H1 (cell line): ENCODE results near the gene ALLC. TPM values are rescaled to one million over a fixed set of nuclear protein-coding genes. Genes with fewer than 3 reads are reported as not detected.

Experiments
- BRCA1 ChIP-seq: IDR thresholded peaks from 2 replicates; pipeline ENCODE4 v1.6.1; 2012; ENCODE audit warnings: low read depth, low read length, improper control_type of control experiment
- E2F6 ChIP-seq: IDR thresholded peaks from 2 replicates; pipeline ENCODE4 v1.6.1; 2012; ENCODE audit warnings: inconsistent platforms
- EZH2 ChIP-seq: fragments of 200-600 bp; sonication (generic); IDR thresholded peaks from 2 replicates; pipeline ENCODE4 v1.7.1; 2012; ENCODE audit warnings: low read depth, mild to moderate bottlenecking, moderate library complexity, low read length, inconsistent platforms; ENCODE audit not compliant: severe bottlenecking
- GTF2F1 ChIP-seq: IDR thresholded peaks from 2 replicates; pipeline ENCODE4 v1.6.1; 2012; ENCODE audit warnings: low read depth, low read length, improper control_type of control experiment, borderline replicate concordance
- NRF1 ChIP-seq: IDR thresholded peaks from 2 replicates; pipeline ENCODE4 v1.6.1; 2011; ENCODE audit warnings: mild to moderate bottlenecking, low read depth, low read length, improper control_type of control experiment
- POU5F1 ChIP-seq: IDR thresholded peaks from 2 replicates; pipeline ENCODE4 v1.6.1; 2011; ENCODE audit warnings: low read depth, mild to moderate bottlenecking, low read length, moderate library complexity
- RAD21 ChIP-seq, 2 experiments: IDR thresholded peaks in 1 of 2; conservative IDR thresholded peaks in 1 of 2; 2 replicates each; pipeline ENCODE4 v1.6.1; 2011; ENCODE audit warnings: low read depth in 2 of 2, low read length in 2 of 2, improper control_type of control experiment in 1 of 2, inconsistent platforms in 1 of 2, mild to moderate bottlenecking in 1 of 2, moderate library complexity in 1 of 2
- SP1 ChIP-seq: IDR thresholded peaks from 2 replicates; pipeline ENCODE4 v1.6.1; 2011; ENCODE audit warnings: low read depth, low read length
- SP2 ChIP-seq: IDR thresholded peaks from 2 replicates; pipeline ENCODE4 v1.6.1; 2012; ENCODE audit warnings: mild to moderate bottlenecking, low read length, inconsistent platforms
- SUZ12 ChIP-seq: fragments of 200-600 bp; sonication (generic); IDR thresholded peaks from 2 replicates; pipeline ENCODE4 v1.6.1; 2012; ENCODE audit warnings: mild to moderate bottlenecking, inconsistent platforms, low read length, moderate library complexity, mixed read lengths
- TCF12 ChIP-seq: IDR thresholded peaks from 2 replicates; pipeline ENCODE4 v1.6.1; 2011; ENCODE audit warnings: low read depth, mild to moderate bottlenecking, low read length
- YY1 ChIP-seq: IDR thresholded peaks from 2 replicates; pipeline ENCODE4 v1.6.1; 2011; ENCODE audit warnings: low read depth, mild to moderate bottlenecking, low read length
- polyA plus RNA-seq, 7 experiments: library from polyadenylated mRNA; depleted of rRNA in 3 of 7; stranded (reverse) in 5 of 7; unstranded in 2 of 7; fragments of >200 nt in 5 of 7; fragments of 200-250 nt in 2 of 7; gene quantifications; 1 replicate in 5 of 7; 2 replicates in 1 of 7; 4 replicates in 1 of 7; pipeline versions ENCODE4 v1.2.1 to v1.2.3, GENCODE V29; 2011 to 2013; ENCODE audit warnings: missing spikeins in 2 of 7, mixed read lengths in 2 of 7
- total RNA-seq: library from RNA; stranded (reverse); fragmentation: NEBNext Ultra II Directional; extraction: Animal tissue kit (Norgen Biotek cat#: 25700); gene quantifications from 2 replicates; pipeline ENCODE4 v1.2.1, GENCODE V29; 2021

The ALLC gene
- total and polyA plus RNA-seq, 2 of the 8 experiments (the other 6 are each of a cell fraction or from before 2014, with no cell fraction given), result not detected

GRCh38 chr2:3651691-3652648, 6.0 kb upstream of the ALLC start (continued):
- TF ChIP-seq SP2 (no peak), E2F6 (peak; percentile 94), GTF2F1 (no peak), POU5F1 (no peak), NRF1 (no peak), YY1 (peak; percentile 87), BRCA1 (peak; percentile 17; the same call in 1 of the 2 replicates), EZH2 (no peak), SP1 (peak; percentile 53; the same call in 1 of the 2 replicates), TCF12 (peak; percentile 60; the same call in 1 of the 2 replicates), SUZ12 (no peak), RAD21 (IDR thresholded peaks at IDR 0.05 in 1 of 2, conservative IDR thresholded peaks at IDR 0.05 in 1 of 2; ENCODE audit: low read depth in 2 of 2, low read length in 2 of 2) (no peak)
